Ovary (tissue), 9 donors: Measurements from ENCODE around the gene ANKLE1. TPM values are rescaled to one million over a fixed set of nuclear protein-coding genes. Genes with fewer than 3 reads are reported as not detected.

Experiments used
- DNase-seq, 5 donors: peaks; one replicate each; pipeline ENCODE4 v3.0.0-alpha.2; 2019 to 2020
- H3K27ac ChIP-seq, 2 donors: fragments of 200-600 bp; one replicate each; pipeline versions ENCODE4 v1.5.1 to v1.8.0; 2019 to 2022
- H3K27me3 ChIP-seq: fragments of 200-600 bp; one replicate; pipeline ENCODE4 v1.8.0; 2022
- H3K36me3 ChIP-seq: fragments of 200-600 bp; sonication (generic); one replicate; pipeline ENCODE4 v1.5.1; 2019
- H3K4me1 ChIP-seq: one replicate; pipeline ENCODE4 v1.8.1; 2013; ENCODE audit warnings: mild to moderate bottlenecking, moderate library complexity; ENCODE audit not compliant: insufficient read depth
- H3K4me3 ChIP-seq: fragments of 200-600 bp; sonication (generic); one replicate; pipeline ENCODE4 v1.5.1; 2017
- H3K9me3 ChIP-seq, 2 donors: fragments of 200-600 bp in 1 of 2; sonication (generic) in 1 of 2; one replicate each; pipeline versions ENCODE4 v1.5.1 to v1.8.1; 2013 to 2019; ENCODE audit warnings: mild to moderate bottlenecking in 1 of 2, moderate library complexity in 1 of 2
- CTCF ChIP-seq, 3 donors: fragments of 450-650 bp in 2 of 3; fragments of 200-600 bp in 1 of 3; IDR thresholded peaks; one replicate each; pipeline versions ENCODE4 v1.5.1 to v1.8.0; 2016 to 2022; ENCODE audit warnings: antibody characterized with exemption in 3 of 3, mild to moderate bottlenecking in 1 of 3
- EP300 ChIP-seq: sonication (generic); formaldehyde crosslinking; IDR thresholded peaks from one replicate; pipeline ENCODE4 v1.6.1; 2017; ENCODE audit warnings: antibody characterized with exemption
- POLR2A ChIP-seq: fragments of 450-650 bp; IDR thresholded peaks from one replicate; pipeline ENCODE4 v1.6.1; 2017; ENCODE audit warnings: antibody characterized with exemption, mild to moderate bottlenecking, moderate library complexity
- WGBS, 3 donors: extraction: QIAGEN DNeasy Blood & Tissue Kit in 1 of 3; methylation state at CpG; one replicate each; pipeline versions ENCODE4 v1.1.5 to v1.1.7; 2013 to 2017; 5-methylcytosine and 5-hydroxymethylcytosine counted together
- intact Hi-C, 4 donors: fragments of 100-400 bp; cut with DNase I; formaldehyde crosslinking; loops; one replicate each; pipeline versions ENCODE4 v1.11.0 to v1.15.1; 2022 to 2023
- polyA plus RNA-seq, 2 donors: library from polyadenylated mRNA; stranded (reverse); fragments of 200-250 nt in 1 of 2; fragments of 350-450 nt in 1 of 2; fragmentation: Illumina TruSeq in 1 of 2; extraction: RNeasy Lipid Tissue Mini Kit (QIAGEN cat#74804) in 1 of 2; gene quantifications; one replicate each; pipeline ENCODE4 v1.2.3, GENCODE V29; 2013 to 2014
- total RNA-seq, 7 donors: library from RNA; depleted of rRNA in 2 of 7; stranded (reverse); fragments of >200 nt in 2 of 7; fragmentation: NEBNext Ultra II Directional in 3 of 7; extraction: Animal tissue kit (Norgen Biotek cat#: 25700) in 3 of 7; gene quantifications; one replicate each; pipeline versions ENCODE4 v1.1.0 to v1.2.4, GENCODE V29; 2016 to 2023
- donor health status: DM: no; HTN: no; CAD: no; lungs with moderate emphysema.
- donor health status: DM: no; HTN: no; CAD: no.
- donor health status: Bipolar disorder and iron deficiency.
- donor health status: DM: yes; HTN: yes; CAD: no.
- donor health status: DM: no; HTN: no; CAD: no.
- donor health status: DM: yes; HTN: yes; CAD: no.

The ANKLE1 gene
- total and polyA plus RNA-seq, 9 donors: 0.12 to 1.6 (median 0.81) TPM

DNA sequence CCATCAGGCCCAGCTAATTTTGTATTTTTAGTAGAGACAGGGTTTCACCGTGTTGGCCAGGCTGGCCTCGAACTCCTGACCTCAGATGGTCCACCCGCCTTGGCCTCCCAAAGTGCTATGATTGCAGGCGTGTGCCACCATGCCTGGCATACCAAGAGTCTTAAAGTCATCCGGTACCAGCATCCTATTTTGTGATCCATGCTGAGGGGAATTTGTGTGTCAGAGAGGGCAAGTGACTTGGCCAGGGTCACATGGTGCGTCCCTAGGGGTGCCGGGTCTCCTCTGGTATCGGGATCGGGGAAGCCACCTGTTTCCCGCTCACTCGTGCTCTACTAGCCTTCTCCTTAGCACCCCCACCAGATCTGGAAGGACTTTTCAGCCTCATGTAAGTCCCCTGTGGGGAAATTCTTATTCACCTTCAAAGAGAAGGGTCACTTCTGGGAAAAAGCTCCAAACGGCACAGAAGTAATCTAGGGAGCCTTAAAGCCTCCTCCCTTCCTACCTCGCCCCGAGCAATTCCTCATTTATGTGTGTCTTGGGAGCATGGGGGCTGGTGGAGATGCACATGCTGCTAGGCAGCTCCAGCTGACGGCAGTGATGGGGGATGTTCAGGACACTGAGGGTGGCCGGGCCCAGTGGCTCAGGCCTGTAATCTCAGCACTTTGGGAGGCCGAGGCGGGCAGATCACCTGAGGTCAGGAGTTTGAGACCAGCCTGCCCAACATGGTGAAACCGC is 6.1 kb upstream of the ANKLE1 start:
- Histone ChIP-seq H3K27ac (no peak overlapping the region), H3K4me3 (no peak overlapping the region), H3K9me3 (no peaks in the 10 kb centered on the region), H3K36me3 (no peaks in the 10 kb centered on the region), H3K27me3 (no peaks in the 10 kb centered on the region), H3K4me1 (no peaks in the 10 kb centered on the region)
- no peak for DNase-seq
- TF ChIP-seq CTCF (IDR thresholded peaks at IDR 0.05) (no peak), POLR2A (no peak), EP300 (no peak)
- WGBS, 3 donors: 86 to 90% (median 87%) methylated on average over 19 of the region's 19 CpGs
- intact Hi-C loops: loop anchor here in 1 of 4 donors (10.0 kb wide), 2 partner anchors 71 to 451 kb away; partner anchors contain the start of gene SIN3B

DNA sequence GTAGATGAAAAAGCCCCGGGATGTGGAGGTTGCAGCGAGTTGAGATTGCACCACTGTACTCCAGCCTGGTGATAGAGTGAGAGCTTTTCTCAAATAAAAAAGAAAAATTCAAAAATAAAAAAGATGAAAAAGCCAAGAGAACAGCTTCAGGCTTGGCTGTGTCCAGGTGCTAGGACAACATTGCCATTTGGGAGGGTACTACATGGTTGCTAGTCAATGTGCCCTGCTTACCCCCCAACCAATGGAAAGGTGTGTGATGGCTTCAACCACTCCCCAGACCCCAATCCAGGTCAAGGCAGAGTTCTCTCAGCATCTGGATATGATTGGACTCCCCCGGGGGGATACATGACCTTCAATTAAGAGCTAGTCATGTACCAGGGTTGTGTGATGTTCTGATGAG is 2.3 kb upstream of the ANKLE1 start:
- Histone ChIP-seq H3K27ac (no peak overlapping the region), H3K4me3 (no peak overlapping the region), H3K9me3 (no peaks in the 10 kb centered on the region), H3K4me1 (peaks cover 6% of the 10 kb centered on the region), H3K36me3 (no peaks in the 10 kb centered on the region), H3K27me3 (no peaks in the 10 kb centered on the region)
- DNase-seq: no peak
- intact Hi-C loops: loop anchor here in 1 of 4 donors (10.0 kb wide), 2 partner anchors 75 to 455 kb away; partner anchors contain the start of gene SIN3B
- 62 to 63% (median 63%) methylated on average over 3 of the region's 3 CpGs for WGBS, 3 donors
- TF ChIP-seq CTCF (IDR thresholded peaks at IDR 0.05): no peak
- TF ChIP-seq EP300: no peak
- TF ChIP-seq POLR2A: no peak

GRCh38 chr19:17282488-17283125 is 906 bp downstream of the ANKLE1 start:
- no peaks in the 10 kb centered on the region for H3K9me3 ChIP-seq
- H3K36me3 ChIP-seq: no peaks in the 10 kb centered on the region
- intact Hi-C loops: loop anchor here (2.0 to 10.0 kb wide), 7 partner anchors 75 to 508 kb away; partner anchors contain the start of genes HAUS8 (in 2 of the 4) and MYO9B (in 2 of the 4)
- peaks cover 6% of the 10 kb centered on the region for H3K4me1 ChIP-seq
- no peak overlapping the region for H3K4me3 ChIP-seq
- 1 to 3% (median 1%) methylated on average over 39 to 45 of the region's 45 CpGs for WGBS, 3 donors
- H3K27me3 ChIP-seq: no peaks in the 10 kb centered on the region
- DNase-seq: peak; percentile 66 to 87 (median 76)
- TF ChIP-seq CTCF (IDR thresholded peaks at IDR 0.05) (peak; percentile 56 to 86 (median 75)), EP300 (no peak), POLR2A (no peak)
- H3K27ac ChIP-seq: peak overlapping the region in 1 of 2 donors; percentile 19

DNA sequence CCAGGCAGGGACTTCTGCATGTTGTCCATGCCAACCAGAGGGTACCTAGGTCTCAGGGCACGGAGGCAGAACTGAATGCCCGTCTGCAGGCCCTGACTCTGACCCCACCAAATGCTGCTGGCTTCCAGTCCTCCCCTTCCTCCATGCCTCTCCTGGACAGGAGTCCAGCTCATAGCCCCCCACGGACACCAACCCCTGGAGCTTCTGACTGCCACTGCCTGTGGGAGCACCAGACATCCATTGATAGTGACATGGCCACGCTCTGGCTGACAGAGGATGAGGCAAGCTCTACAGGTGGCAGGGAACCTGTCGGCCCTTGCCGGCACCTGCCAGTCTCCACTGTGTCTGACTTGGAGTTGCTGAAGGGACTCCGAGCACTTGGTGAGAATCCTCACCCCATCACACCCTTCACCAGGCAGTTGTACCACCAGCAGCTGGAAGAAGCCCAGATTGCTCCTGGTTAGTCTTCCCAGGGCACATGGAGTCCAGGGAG is 1.8 kb downstream of the ANKLE1 start:
- 84 to 91% (median 88%) methylated on average over 7 of the region's 7 CpGs for WGBS, 3 donors
- Histone ChIP-seq H3K36me3 (no peaks in the 10 kb centered on the region), H3K4me3 (no peak overlapping the region), H3K9me3 (no peaks in the 10 kb centered on the region), H3K27ac (no peak overlapping the region), H3K27me3 (no peaks in the 10 kb centered on the region), H3K4me1 (peaks cover 6% of the 10 kb centered on the region)
- TF ChIP-seq EP300 (no peak), CTCF (IDR thresholded peaks at IDR 0.05) (no peak), POLR2A (no peak)
- intact Hi-C loops: loop anchor here (2.0 to 10.0 kb wide), 7 partner anchors 76 to 509 kb away; partner anchors contain the start of genes HAUS8 (in 2 of the 4) and MYO9B (in 2 of the 4)
- no peak for DNase-seq
